Activated CD8-positive, alpha-beta memory T cell treated with anti-CD3 and anti-CD28 coated beads, Interleukin-2, amount 10 ng/mL, durations not matched to agents 7 days and 5 days (primary cell): Measurements from ENCODE around the gene WFIKKN1. TPM values are rescaled to one million over a fixed set of nuclear protein-coding genes. Genes with fewer than 3 reads are reported as not detected.

ENCODE experiments used
- ATAC-seq: fragments of 150-1000 bp; cut with Tn5 transposase; one replicate; pipeline ENCODE4 v1.10.0; 2021; ENCODE audit warnings: moderate library complexity
- CTCF ChIA-PET: fragments of 350-600 bp; sonication (Branson Sonifier 250); formaldehyde crosslinking; loops from one replicate; lab custom pipeline; 2021; ENCODE audit warnings: antibody characterized with exemption; lab: Charles Lee
- DNase-seq: peaks from one replicate; pipeline ENCODE4 v3.0.0-alpha.2; 2020
- H3K27ac Mint-ChIP-seq: one replicate; pipeline ENCODE4 v1.8.0; 2021; ENCODE audit warnings: mild to moderate bottlenecking, mixed read lengths
- H3K27me3 Mint-ChIP-seq: one replicate; pipeline ENCODE4 v1.8.0; 2021; ENCODE audit warnings: mixed read lengths
- H3K36me3 Mint-ChIP-seq: one replicate; pipeline ENCODE4 v1.8.0; 2021; ENCODE audit warnings: mild to moderate bottlenecking, mixed read lengths
- H3K4me1 Mint-ChIP-seq: one replicate; pipeline ENCODE4 v1.8.0; 2021; ENCODE audit warnings: mixed read lengths
- H3K4me3 Mint-ChIP-seq: one replicate; pipeline ENCODE4 v1.8.0; 2021; ENCODE audit warnings: mild to moderate bottlenecking, moderate library complexity, mixed read lengths
- H3K9me3 Mint-ChIP-seq: one replicate; pipeline ENCODE4 v1.8.0; 2022; ENCODE audit warnings: low read depth, mixed read lengths
- total RNA-seq, 2 experiments: library from RNA; stranded (reverse); gene quantifications; one replicate each; pipeline ENCODE4 v1.2.3, GENCODE V29; 2021

Gene WFIKKN1
- total RNA-seq, 2 experiments from 2014 or later = 0.12 to 0.23 TPM

DNA sequence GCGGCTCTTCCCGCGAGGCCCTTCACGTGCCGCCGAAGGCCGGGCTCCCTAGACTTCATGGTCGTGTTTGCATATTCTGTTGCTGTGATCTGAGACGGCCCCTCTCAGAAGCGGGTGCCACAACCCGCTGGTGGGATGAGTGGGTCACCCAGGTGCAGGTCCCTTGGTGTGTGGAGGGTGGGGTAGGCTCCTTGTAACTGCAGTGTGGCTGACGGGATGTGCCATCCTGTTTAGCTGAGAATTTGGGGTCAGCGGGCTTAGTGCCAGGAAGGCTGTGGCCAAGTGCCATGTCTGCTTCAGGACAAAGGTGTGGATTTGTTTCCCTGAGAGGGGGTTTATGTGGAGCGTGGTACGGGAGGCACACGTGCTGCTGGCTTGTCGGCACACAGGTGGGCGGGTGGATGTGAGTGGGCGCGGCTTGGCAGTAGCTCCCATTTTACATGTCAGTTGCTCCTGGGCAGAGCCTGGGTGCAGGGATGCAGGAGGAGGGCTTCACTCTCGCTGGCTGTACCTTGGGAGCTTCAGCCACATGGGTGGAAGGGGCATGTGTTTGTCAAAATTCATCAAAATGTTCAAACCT is 9.2 kb upstream of the WFIKKN1 start:
- no peak overlapping the region for H3K27ac Mint-ChIP-seq
- H3K4me1 Mint-ChIP-seq = no peaks in the 10 kb centered on the region
- DNase-seq (no peak), ATAC-seq (no peak)
- no peaks in the 10 kb centered on the region for H3K9me3 Mint-ChIP-seq
- no peaks in the 10 kb centered on the region for H3K27me3 Mint-ChIP-seq
- no peaks in the 10 kb centered on the region for H3K36me3 Mint-ChIP-seq
- CTCF ChIA-PET = no interaction called here
- no peak overlapping the region for H3K4me3 Mint-ChIP-seq

DNA sequence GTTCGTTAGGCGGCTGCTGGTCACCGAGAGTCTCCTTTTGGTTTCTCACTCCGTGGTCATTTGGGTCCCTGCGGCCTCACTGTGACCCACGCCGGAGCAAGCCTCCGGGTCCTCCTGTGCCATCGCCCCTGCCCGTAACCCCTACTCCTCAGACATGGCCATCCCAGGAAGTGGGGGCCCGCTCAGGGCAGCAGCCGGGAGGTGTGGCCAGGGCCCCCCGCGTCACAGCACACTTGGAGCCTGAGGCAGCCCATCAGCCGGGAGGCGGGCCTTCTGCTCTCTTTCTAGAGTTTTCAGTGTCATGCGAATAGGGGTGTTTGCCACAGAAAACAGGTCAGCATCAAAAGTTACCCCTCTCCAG is 7.9 kb upstream of the WFIKKN1 start:
- no peaks in the 10 kb centered on the region for H3K27me3 Mint-ChIP-seq
- no peak overlapping the region for H3K27ac Mint-ChIP-seq
- ATAC-seq (no peak), DNase-seq (no peak)
- no peaks in the 10 kb centered on the region for H3K9me3 Mint-ChIP-seq
- H3K36me3 Mint-ChIP-seq = no peaks in the 10 kb centered on the region
- H3K4me1 Mint-ChIP-seq = no peaks in the 10 kb centered on the region
- no peak overlapping the region for H3K4me3 Mint-ChIP-seq
- CTCF ChIA-PET = no interaction called here

DNA sequence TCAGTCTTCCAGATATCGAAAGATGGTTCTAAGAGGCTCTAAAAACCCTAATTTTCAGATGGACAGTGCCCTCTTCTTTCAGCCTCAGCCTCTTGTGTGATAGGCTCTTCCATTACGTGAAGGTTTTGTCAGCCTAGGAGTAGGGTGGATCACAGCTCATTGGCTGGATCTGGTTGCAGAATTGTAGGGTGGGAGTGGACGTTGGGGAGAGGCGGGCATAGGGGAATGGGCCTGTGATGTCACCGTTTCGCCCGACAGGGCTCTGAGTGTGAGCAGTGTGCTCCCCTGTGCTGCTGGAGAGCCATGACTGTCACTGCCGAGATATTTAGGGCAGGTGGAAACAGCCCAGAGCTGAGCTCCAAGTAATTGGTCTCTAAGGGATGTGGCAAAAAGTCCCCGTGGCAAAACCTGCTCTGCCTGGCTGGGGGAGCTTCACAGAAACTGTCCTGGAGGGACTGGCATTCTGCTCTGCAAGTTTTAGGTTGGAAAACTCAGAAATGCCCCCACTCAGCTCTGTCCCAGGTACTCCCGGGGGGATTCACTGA is 6.2 kb upstream of the WFIKKN1 start:
- Mint-ChIP-seq H3K27ac (no peak overlapping the region), H3K27me3 (no peaks in the 10 kb centered on the region), H3K4me1 (no peaks in the 10 kb centered on the region), H3K36me3 (no peaks in the 10 kb centered on the region), H3K4me3 (no peak overlapping the region), H3K9me3 (no peaks in the 10 kb centered on the region)
- CTCF ChIA-PET = no interaction called here
- DNase-seq (no peak), ATAC-seq (no peak)

DNA sequence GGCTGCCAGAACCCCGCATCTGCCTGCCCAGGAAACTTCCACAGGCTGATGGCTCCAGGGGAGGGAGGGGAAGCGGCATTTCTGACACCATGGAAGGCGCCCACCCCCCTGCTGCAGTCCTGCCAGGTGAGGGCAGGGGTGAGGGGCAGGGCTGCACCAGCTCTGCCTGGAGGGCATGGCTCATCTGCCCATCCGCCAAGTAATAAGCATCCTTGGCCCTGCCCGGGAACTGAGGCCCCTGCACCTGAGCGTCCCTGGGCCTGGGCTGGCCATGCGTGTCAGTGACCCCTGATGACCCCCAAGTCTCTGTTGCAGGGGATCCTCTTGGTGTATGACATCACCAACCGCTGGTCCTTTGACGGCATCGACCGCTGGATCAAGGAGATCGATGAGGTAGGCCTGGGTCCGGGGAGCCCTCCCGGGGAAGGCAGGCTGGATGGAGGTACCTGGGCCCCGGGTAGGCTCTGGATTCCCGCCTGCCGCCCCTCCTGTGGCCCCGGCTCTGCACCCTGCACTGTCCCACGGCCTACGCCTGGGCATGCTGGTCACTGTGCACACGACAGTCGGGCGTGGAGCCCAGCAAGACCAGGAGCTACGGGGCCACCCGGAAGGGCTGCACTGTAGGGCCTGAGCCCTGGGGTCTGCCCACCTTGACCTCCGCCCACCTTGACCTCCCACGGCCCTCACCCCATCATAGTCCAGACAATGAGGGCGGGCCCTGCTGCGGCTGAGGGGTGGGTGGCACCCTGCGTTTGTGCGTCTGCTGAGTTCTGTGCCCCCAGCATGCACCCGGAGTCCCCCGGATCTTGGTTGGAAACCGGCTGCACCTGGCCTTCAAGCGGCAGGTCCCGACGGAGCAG is 5.4 kb upstream of the WFIKKN1 start:
- Mint-ChIP-seq H3K27me3 (no peaks in the 10 kb centered on the region), H3K9me3 (no peaks in the 10 kb centered on the region), H3K4me3 (no peak overlapping the region), H3K4me1 (no peaks in the 10 kb centered on the region), H3K36me3 (no peaks in the 10 kb centered on the region), H3K27ac (no peak overlapping the region)
- DNase-seq = no peak
- CTCF ChIA-PET = no interaction called here
- no peak for ATAC-seq

DNA sequence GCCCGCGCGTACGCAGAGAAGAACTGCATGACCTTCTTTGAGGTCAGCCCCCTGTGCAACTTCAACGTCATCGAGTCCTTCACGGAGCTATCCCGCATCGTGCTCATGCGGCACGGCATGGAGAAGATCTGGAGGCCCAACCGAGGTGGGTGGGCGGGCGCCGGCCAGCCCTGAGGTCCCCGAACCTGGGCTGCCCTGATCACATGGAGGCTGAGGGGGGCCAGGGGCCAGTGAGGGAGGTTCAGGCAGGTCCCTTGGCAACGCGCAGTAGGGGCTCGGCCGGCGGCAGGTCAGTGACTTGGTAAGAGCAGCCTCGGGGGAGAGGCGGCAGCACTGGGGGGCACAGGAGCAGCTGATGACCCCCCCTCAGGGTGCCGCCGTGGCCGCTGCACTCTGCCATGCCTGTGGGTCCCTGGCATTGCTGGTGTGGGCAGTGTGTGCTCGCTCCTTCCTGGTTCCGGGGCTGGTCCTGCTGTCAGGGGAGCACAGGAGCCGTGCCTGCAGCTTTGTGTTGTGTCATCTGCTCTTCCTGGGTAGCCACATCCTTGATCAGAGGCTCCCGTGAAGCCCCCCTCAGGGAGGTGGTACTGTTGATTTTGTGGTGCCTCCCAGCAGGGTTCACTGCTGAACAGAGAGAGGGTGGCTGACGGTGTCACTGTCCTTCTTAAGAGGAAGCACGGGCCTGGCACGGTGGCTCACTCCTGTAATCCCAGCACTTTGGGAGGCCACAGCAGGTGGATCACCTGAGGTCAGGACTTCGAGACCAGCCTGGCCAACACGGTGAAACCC is 4.6 kb upstream of the WFIKKN1 start:
- no peaks in the 10 kb centered on the region for H3K4me1 Mint-ChIP-seq
- no peaks in the 10 kb centered on the region for H3K27me3 Mint-ChIP-seq
- no peak overlapping the region for H3K27ac Mint-ChIP-seq
- H3K36me3 Mint-ChIP-seq = no peaks in the 10 kb centered on the region
- DNase-seq (no peak), ATAC-seq (no peak)
- no peak overlapping the region for H3K4me3 Mint-ChIP-seq
- no peaks in the 10 kb centered on the region for H3K9me3 Mint-ChIP-seq
- CTCF ChIA-PET = no interaction called here

DNA sequence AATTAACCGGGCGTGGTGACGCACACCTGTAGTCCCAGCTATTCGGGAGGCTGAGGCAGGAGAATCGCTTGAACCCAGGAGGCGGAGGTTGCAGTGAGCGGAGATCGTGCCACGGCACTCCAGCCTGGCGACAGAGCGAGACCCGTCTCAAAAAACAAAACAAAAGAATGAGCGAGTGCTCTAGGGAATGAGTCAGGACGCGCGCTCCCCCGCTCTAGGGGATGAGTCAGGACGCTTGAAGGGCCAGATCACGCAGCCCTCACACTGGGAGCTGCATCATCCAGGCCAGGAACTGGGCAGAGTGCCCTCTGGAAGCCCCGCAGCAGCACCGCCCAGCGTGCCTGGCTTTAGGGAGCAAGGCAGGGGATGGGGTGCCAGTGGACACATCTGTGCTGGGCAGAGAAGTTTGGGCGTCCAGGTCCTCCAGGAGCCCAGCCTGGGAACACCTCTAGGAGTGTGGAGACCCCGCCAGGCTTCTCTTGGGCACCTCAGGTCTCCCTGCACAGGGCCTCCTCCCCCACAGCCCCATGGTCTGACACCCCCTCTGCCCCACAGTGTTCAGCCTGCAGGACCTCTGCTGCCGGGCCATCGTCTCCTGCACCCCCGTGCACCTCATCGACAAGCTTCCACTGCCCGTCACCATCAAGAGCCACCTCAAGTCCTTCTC is 3.9 kb upstream of the WFIKKN1 start:
- ATAC-seq (no peak), DNase-seq (no peak)
- Mint-ChIP-seq H3K4me1 (no peaks in the 10 kb centered on the region), H3K9me3 (no peaks in the 10 kb centered on the region), H3K27ac (no peak overlapping the region), H3K36me3 (no peaks in the 10 kb centered on the region), H3K27me3 (no peaks in the 10 kb centered on the region), H3K4me3 (no peak overlapping the region)
- CTCF ChIA-PET = no interaction called here

DNA sequence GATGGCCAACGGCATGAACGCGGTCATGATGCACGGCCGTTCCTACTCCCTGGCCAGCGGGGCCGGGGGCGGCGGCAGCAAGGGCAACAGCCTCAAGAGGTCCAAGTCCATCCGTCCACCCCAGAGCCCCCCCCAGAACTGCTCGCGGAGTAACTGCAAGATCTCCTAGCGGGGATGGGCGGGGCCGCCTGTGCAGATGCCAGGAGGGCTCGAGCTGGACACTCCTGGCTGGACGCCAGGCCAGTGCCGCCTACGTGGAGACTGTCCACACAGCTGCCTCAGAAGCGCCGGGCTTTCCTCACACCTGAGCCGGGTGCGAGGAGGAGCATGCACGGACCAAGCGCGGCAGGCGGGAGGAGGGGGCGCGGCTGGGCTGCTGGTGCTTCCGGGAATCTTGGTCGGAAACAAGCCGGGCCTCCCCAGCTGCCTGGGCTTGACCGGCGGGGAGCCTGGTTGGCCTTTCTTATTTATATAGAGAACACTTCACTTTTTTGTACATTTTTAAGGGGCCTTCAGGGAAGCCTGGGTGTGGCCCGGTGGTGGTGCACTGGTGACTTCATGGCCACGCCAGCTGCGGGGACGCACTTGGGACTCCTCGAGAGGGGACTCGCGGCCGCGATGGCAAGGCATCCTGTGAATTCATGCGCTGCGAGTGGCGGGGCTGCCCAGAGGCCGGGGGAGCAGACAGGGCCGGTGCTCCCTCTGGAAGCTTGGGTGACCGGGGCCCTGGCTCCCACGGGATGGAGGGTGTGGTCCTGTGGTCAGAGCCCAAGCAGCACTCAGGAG is 3.1 kb upstream of the WFIKKN1 start:
- H3K27ac Mint-ChIP-seq = no peak overlapping the region
- DNase-seq (no peak), ATAC-seq (no peak)

DNA sequence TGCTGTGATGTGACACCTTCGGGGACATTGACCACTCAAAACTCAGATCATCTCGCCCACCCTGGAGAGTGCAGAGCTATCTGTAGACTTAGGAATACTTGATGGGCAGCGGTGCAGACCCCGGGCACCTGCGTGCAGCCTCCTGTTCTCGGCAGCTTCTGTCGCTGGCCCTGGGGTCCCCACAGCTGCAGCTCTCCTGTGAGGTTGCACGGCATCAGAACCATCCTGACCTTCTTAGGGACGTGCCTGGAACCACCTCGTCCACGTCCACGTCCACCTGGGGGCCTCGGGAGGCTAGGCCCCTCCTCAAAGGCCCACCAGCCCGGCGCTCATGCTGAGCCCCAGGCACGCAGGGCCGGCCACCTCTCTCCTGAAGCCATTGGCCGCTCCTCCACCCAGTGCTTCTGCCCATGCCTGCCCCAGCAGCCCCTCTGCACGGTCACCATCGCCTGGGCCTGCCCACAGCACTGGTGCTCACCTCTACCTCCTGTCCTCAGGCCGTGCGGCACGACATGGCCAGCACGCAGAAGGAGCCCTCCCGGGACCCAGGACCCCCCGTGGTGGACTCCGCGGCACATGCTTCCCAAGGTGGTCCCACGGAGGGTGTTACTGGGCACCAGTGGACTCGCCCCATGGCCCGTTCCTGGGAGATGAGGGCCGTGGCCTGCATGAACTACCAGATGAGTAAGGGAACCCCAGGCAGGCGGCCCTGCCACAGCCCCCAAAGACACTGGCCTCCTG is 2.3 kb upstream of the WFIKKN1 start:
- Mint-ChIP-seq H3K27me3 (no peaks in the 10 kb centered on the region), H3K27ac (no peak overlapping the region), H3K36me3 (no peaks in the 10 kb centered on the region), H3K9me3 (no peaks in the 10 kb centered on the region), H3K4me3 (no peak overlapping the region), H3K4me1 (no peaks in the 10 kb centered on the region)
- no peak for ATAC-seq
- no peak for DNase-seq
- CTCF ChIA-PET = no interaction called here

More for the DNA sequence above, 3.1 kb upstream of the WFIKKN1 start:
- Mint-ChIP-seq H3K27me3 (no peaks in the 10 kb centered on the region), H3K4me1 (no peaks in the 10 kb centered on the region), H3K36me3 (no peaks in the 10 kb centered on the region), H3K9me3 (no peaks in the 10 kb centered on the region), H3K4me3 (no peak overlapping the region)
- CTCF ChIA-PET = no interaction called here

DNA sequence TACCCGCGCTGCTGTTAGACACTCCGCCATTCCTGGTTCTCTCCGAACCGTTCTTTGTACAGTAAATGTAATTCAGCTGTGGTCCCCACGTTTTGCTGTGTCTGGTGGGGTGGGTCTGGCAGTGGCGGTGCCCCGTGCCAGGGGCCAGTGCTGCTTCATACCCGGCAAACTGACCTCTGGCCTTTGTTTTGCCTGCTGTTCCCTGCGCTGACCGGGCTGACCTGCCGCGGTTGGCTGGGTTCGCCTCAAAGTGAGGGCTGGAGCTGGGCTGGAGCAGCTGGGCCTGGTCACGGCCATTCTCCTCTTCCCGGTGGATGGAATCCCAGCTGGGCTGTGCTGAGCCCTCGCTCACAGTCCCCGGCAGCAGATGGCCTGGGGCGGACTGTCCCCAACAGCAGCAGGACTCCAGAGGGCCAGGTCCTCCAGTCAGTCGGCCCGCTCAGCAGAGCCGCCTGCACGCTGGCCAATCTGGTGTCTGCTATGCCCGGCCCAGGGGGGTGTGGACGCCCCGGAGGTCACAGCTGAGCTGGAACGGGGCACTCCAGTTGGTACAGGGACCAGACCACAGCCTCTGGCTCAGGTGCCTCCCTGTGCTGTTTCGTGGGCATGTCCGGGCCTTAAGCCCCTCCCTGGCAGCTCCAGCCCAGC is 1.5 kb upstream of the WFIKKN1 start:
- H3K9me3 Mint-ChIP-seq = no peaks in the 10 kb centered on the region
- no peak overlapping the region for H3K4me3 Mint-ChIP-seq
- no peak overlapping the region for H3K27ac Mint-ChIP-seq

DNA sequence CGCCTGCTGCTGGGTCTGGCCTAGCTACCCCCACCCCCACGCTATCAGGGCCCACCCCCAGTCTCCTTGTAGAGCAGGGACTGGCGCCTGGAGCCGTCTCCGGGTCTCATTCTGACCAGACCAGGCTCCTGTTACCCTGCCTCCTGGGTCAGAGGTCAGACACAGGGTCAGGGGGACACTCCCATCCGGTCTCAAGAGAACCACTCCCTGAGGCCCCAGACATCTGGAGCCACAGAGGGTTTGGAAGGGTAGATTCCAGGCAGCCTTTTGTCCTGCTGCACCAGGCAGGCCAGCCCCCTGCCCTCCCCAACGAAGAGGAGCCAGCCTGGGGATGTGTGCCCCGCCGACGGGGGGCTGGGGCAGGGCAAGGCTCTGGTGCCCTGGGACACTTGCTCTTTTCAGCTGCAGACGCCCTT is 944 bp upstream of the WFIKKN1 start:
- no peaks in the 10 kb centered on the region for H3K9me3 Mint-ChIP-seq
- DNase-seq = no peak
- CTCF ChIA-PET = no interaction called here
- no peaks in the 10 kb centered on the region for H3K27me3 Mint-ChIP-seq
- H3K4me3 Mint-ChIP-seq = no peak overlapping the region
- ATAC-seq = no peak
- H3K4me1 Mint-ChIP-seq = peaks cover 2% of the 10 kb centered on the region
- H3K36me3 Mint-ChIP-seq = no peaks in the 10 kb centered on the region
- H3K27ac Mint-ChIP-seq = no peak overlapping the region

More for the DNA sequence above, 1.5 kb upstream of the WFIKKN1 start:
- CTCF ChIA-PET = no interaction called here
- H3K36me3 Mint-ChIP-seq = no peaks in the 10 kb centered on the region
- H3K4me1 Mint-ChIP-seq = no peaks in the 10 kb centered on the region
- no peaks in the 10 kb centered on the region for H3K27me3 Mint-ChIP-seq
- ATAC-seq (no peak), DNase-seq (no peak)

DNA sequence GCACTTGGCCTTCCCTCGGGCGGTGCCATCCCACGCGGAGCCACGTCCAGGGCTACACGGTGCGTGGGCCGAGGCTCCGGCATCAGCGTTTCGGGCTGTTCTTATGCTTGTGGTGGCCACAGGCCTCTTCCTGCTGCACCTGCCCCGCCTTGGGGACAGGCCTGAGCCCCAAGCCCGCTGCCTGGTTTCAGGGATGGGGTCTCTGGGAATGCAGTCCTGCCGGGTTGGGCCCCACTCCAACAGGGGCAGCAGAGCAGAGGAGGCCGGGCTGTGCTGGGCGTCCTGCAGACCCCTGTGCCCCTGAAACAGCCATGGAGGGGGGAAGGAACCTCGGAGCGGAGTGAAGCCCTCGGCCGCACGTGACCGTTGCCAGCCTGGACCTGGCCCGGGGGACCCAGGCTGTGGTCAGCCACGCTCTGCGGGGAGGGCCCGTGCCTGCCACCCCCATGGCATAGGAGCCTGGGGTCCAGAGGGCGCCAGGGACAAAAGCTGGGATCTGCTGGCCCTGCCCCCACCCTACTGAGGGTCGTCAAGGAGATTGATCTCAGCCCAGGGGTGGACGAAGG is 453 bp upstream of the WFIKKN1 start:
- Mint-ChIP-seq H3K4me3 (no peak overlapping the region), H3K4me1 (peaks cover 4% of the 10 kb centered on the region), H3K36me3 (no peaks in the 10 kb centered on the region), H3K9me3 (no peaks in the 10 kb centered on the region), H3K27ac (no peak overlapping the region), H3K27me3 (no peaks in the 10 kb centered on the region)
- CTCF ChIA-PET = no interaction called here
- ATAC-seq (no peak), DNase-seq (no peak)
